Hepatocyte (in vitro differentiated cells): Measurements from ENCODE around the gene CSH2. TPM values are rescaled to one million over a fixed set of nuclear protein-coding genes. Genes with fewer than 3 reads are reported as not detected.
"Not testable (repeated sequence)": the region's sequence is repeated elsewhere in the genome, so short reads cannot be mapped to it uniquely, and the experiment has no call there.

Source experiments
- DNase-seq: peaks from one replicate; pipeline ENCODE4 v3.0.0-alpha.2; 2016; ENCODE audit warnings: low spot score
- H2AFZ ChIP-seq: fragments of 200-600 bp; sonication (generic); 2 replicates; pipeline ENCODE4 v1.6.0; 2016; ENCODE audit warnings: antibody characterized with exemption, mild to moderate bottlenecking
- H3K27ac ChIP-seq: fragments of 200-600 bp; sonication (generic); 2 replicates; pipeline ENCODE4 v1.5.1; 2016; ENCODE audit warnings: mild to moderate bottlenecking
- H3K27me3 ChIP-seq: fragments of 200-600 bp; sonication (generic); 2 replicates; pipeline ENCODE4 v1.6.1; 2016
- H3K36me3 ChIP-seq: fragments of 200-600 bp; sonication (generic); replicated peaks from 2 replicates; pipeline ENCODE4 v1.5.1; 2016; ENCODE audit warnings: low read depth; ENCODE audit not compliant: insufficient read depth
- H3K4me1 ChIP-seq: fragments of 200-600 bp; sonication (generic); 2 replicates; pipeline ENCODE4 v1.5.1; 2016; ENCODE audit warnings: mild to moderate bottlenecking, moderate library complexity; ENCODE audit not compliant: insufficient read depth
- H3K4me2 ChIP-seq: fragments of 200-600 bp; sonication (generic); 2 replicates; pipeline ENCODE4 v1.6.0; 2016
- H3K4me3 ChIP-seq: fragments of 200-600 bp; sonication (generic); 2 replicates; pipeline ENCODE4 v1.5.1; 2016; ENCODE audit warnings: mild to moderate bottlenecking
- H3K79me2 ChIP-seq: fragments of 200-600 bp; sonication (generic); 2 replicates; pipeline ENCODE4 v1.6.0; 2017; ENCODE audit warnings: mild to moderate bottlenecking
- H3K9me2 ChIP-seq: fragments of 200-600 bp; sonication (generic); replicated peaks from 2 replicates; pipeline ENCODE4 v1.6.0; 2017; ENCODE audit warnings: mild to moderate bottlenecking; ENCODE audit not compliant: insufficient read depth
- H3K9me3 ChIP-seq: fragments of 200-600 bp; sonication (generic); 2 replicates; pipeline ENCODE4 v1.5.1; 2016; ENCODE audit warnings: low read depth, mild to moderate bottlenecking
- H4K20me1 ChIP-seq: fragments of 200-600 bp; sonication (generic); 2 replicates; pipeline ENCODE4 v1.6.0; 2016; ENCODE audit warnings: mild to moderate bottlenecking; ENCODE audit not compliant: insufficient read depth, poor library complexity, severe bottlenecking
- CTCF ChIP-seq: fragments of 200-600 bp; sonication (generic); IDR thresholded peaks from 2 replicates; pipeline ENCODE4 v1.5.1; 2016; ENCODE audit warnings: antibody characterized with exemption, mild to moderate bottlenecking; ENCODE audit not compliant: poor library complexity
- whole genome bisulfite sequencing: methylation state at CpG from one replicate; pipeline ENCODE4 v1.1.6; 2016; ENCODE audit warnings: low lambda C conversion rate; ENCODE audit errors: missing lambda C conversion rate; 5-methylcytosine and 5-hydroxymethylcytosine counted together
- polyA plus RNA-seq: library from polyadenylated mRNA; unstranded; fragments of >200 nt; fragmentation: Nextera tagmentation; extraction: Ambion mirVana; gene quantifications from 2 replicates; pipeline ENCODE4 v1.2.1, GENCODE V29; 2016
- total RNA-seq: library from RNA; depleted of rRNA; stranded (reverse); fragments of >200 nt; gene quantifications from 2 replicates; pipeline ENCODE4 v1.2.3, GENCODE V29; 2014

CSH2 gene
- total and polyA plus RNA-seq, 2 experiments from 2014 or later: 1.4 TPM; not detected in 1

GRCh38 chr17:63896524-63897354, 23.3 kb upstream of the CSH2 start, which contains the start of gene CSH1:
TSS of gene CSH1 (minus strand) at chr17:63896574. CDS start at chr17:63896511, 63 bp downstream.
- not testable (repeated sequence) for H3K4me2 ChIP-seq, H3K27me3 ChIP-seq, H2AFZ ChIP-seq, H3K9me2 ChIP-seq, H3K4me3 ChIP-seq, H3K79me2 ChIP-seq, H3K9me3 ChIP-seq, H3K36me3 ChIP-seq, H3K4me1 ChIP-seq, H4K20me1 ChIP-seq, DNase-seq, H3K27ac ChIP-seq
- 92% methylated on average over 9 of the region's 14 CpGs for WGBS

DNA sequence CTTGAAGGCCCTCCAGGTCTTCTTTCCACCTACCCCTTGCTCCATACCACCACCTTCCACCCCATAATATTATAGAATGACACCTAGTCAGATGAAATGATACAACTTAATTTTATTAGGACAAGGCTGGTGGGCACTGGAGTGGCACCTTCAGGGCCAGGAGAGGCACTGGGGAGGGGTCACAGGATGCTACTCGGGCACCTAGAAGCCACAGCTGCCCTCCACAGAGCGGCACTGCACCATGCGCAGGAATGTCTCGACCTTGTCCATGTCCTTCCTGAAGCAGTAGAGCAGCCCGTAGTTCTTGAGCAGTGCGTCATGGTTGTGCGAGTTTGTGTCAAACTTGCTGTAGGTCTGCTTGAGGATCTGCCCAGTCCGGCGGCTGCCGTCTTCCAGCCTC, 21.3 kb upstream of the CSH2 start:
- H3K4me1 ChIP-seq, H3K36me3 ChIP-seq, H3K27ac ChIP-seq, H3K9me2 ChIP-seq, H4K20me1 ChIP-seq, DNase-seq, H2AFZ ChIP-seq, H3K79me2 ChIP-seq, H3K27me3 ChIP-seq, H3K9me3 ChIP-seq, H3K4me3 ChIP-seq, H3K4me2 ChIP-seq: not testable (repeated sequence)
- 93% methylated on average over 8 of the region's 10 CpGs for WGBS

DNA sequence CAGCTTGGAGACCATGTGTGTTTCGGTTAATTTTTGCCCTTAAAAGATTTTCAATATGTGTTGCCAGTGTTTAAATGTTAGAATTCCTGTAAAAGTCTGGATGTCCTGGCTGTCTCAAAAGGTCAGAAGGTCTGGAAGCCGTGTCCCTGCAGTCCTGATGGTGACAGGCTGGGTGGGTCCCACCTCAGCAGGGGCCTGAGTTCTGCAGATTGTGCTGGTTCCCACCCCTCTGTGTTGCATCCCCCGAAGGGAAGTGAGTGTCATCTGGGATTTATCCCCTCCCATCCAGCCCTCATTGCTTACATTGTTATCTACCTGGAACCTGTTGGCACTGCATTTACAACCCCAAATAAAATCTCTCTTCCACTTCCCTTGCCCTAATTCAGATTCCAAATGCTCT, 20.5 kb upstream of the CSH2 start:
- WGBS: 67% methylated on average over 3 of the region's 3 CpGs
- not testable (repeated sequence) for H3K4me2 ChIP-seq, H2AFZ ChIP-seq, H3K4me1 ChIP-seq, H3K9me3 ChIP-seq, DNase-seq, H3K36me3 ChIP-seq, H3K27ac ChIP-seq, H3K79me2 ChIP-seq, H3K27me3 ChIP-seq, H3K4me3 ChIP-seq, H3K9me2 ChIP-seq, H4K20me1 ChIP-seq

DNA sequence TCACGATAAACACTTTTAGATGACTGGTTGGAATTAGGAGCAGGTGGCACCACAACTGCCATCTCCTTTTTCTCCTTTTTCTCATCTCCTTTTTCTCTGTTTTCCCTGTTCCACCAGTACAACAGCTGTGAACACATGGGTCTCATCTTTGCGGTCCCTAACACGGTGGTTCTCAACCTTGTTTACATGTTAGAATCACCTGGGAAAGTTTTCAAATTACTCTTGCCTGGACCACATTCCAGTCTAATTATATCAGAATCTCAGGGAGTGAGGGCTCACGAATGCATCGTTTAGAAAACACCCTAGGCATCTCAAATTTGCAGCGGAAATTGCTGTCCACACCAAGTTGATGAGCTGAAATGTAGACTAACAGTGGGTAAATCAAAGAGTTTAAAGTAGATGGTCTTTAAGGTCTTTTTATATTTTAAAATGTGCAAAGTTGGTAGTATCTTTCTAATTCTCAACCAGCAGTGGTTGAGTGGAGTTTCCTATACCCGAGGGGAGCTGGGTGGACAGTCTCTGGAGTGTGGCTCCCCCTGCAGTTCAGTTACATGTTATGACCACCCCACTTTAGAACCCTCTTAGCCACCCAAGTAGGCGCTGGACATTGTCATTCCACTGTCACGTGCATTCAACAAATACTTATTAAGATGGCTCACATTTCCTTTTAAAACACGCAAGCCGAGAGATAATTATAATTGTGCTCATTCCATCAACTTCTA, 19.0 kb upstream of the CSH2 start:
- H3K27ac ChIP-seq, H3K27me3 ChIP-seq, H3K9me2 ChIP-seq, H3K9me3 ChIP-seq, H4K20me1 ChIP-seq, H2AFZ ChIP-seq, H3K36me3 ChIP-seq, H3K4me3 ChIP-seq, H3K4me2 ChIP-seq, H3K4me1 ChIP-seq, DNase-seq, H3K79me2 ChIP-seq: not testable (repeated sequence)
- 55% methylated on average over 11 of the region's 11 CpGs for WGBS
- TF ChIP-seq CTCF: peak; percentile 25

DNA sequence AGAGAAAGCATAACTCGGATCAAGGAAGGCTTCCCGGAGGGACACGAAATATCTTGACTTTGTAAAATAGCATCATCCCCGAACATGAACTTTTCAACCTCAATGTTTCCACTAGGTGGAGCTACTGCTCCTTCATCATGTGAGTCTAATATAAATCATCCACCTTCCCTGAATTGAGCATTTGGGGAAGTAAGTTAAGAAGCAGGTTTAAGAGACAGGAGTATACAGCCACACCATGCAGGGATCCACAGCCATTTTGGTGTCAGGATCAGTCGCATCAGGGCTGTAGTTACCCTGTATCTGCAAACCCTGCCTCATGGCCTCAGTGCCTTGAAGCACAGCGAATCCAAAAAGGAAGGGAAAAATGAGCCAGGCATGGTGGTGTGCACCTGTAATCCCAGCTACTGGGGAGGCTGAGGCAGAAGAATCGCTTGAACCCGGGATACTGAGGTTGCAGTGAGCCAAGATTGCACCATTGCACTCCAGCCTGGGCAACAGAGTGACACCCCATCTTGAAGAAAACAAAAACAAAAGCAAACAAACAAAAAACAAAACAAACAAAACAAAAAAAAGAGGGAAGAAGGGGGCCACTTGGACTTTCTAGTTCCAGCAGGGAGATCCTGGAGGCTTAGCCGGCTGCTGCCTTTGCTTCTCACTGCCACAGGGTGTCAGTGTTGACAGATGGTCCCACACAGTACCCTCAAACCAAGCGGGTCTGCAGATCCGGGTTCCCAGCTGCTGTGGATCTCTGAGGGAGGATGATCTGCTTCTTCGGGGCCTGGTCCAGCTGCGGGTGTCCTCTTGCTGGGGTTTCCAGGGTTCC, 15.8 kb upstream of the CSH2 start:
- not testable (repeated sequence) for H2AFZ ChIP-seq, H3K27ac ChIP-seq, H3K9me2 ChIP-seq, H3K36me3 ChIP-seq, H4K20me1 ChIP-seq, H3K27me3 ChIP-seq, H3K9me3 ChIP-seq, H3K4me3 ChIP-seq, H3K79me2 ChIP-seq, H3K4me1 ChIP-seq, H3K4me2 ChIP-seq
- peak; percentile 48 for DNase-seq
- peak; percentile 46 for TF ChIP-seq CTCF
- 46% methylated on average over 13 of the region's 13 CpGs for WGBS

DNA sequence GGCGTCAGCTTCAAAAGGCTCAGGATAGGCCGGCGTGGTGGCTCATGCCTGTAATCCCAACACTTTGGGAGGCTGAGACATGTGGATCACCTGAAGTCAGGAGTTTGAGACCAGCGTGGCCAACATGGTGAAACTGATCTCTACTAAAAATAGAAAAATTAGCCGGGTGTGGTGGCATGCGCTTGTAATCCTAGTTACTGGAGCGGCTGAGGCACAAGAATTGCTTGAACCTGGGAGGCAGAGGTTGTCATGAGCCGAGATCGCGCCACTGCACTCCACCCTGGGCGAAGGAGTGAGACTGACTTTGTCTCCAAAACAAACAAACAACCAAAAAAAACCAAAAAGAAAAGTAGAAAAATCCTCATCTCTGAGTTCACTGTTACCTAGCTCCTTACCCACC, 11.6 kb upstream of the CSH2 start:
- not testable (repeated sequence) for H3K36me3 ChIP-seq, H2AFZ ChIP-seq, H3K27me3 ChIP-seq, H3K4me1 ChIP-seq, H3K79me2 ChIP-seq, H3K27ac ChIP-seq, H3K9me3 ChIP-seq, H3K4me3 ChIP-seq, DNase-seq, H3K4me2 ChIP-seq, H4K20me1 ChIP-seq, H3K9me2 ChIP-seq
- 94% methylated on average over 11 of the region's 11 CpGs for WGBS

DNA sequence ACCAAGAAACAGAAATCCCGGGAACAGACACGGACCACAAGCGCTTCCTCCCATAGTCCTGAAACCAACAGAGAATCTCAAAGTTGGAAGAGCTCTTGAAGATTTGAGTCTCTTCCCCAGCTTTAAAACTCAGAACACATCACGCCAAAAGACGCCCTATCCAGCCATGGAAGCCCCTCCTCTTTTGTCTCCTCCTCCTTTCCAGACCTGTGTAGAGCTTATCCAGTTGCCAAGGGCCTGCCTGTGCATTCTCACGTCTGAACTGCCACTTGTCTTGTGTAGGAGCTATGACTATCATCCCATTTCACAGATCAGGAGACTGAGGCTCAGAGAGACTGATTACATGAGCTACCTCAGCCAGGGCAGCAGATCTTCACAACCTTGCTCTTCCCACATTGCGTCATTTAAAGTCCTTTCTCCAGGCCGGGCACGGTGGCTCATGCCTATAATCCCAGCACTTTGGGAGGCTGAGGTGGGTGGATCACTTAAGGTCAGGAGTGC, 9.2 kb upstream of the CSH2 start:
- not testable (repeated sequence) for H3K36me3 ChIP-seq, DNase-seq, H3K27me3 ChIP-seq, H2AFZ ChIP-seq, H3K27ac ChIP-seq, H3K9me3 ChIP-seq, H3K4me2 ChIP-seq, H3K79me2 ChIP-seq, H4K20me1 ChIP-seq, H3K4me1 ChIP-seq, H3K4me3 ChIP-seq, H3K9me2 ChIP-seq
- WGBS: 87% methylated on average over 9 of the region's 9 CpGs
